GM23338 (cell line): ENCODE results near the gene CYBRD1. TPM values are rescaled to one million over a fixed set of nuclear protein-coding genes. Genes with fewer than 3 reads are reported as not detected.

ENCODE experiments used
- ATAC-seq: fragments of 200-7000 bp; cut with Tn5 transposase; 3 replicates; pipeline ENCODE4 v1.9.1; 2020
- DNase-seq: peaks from one replicate; pipeline ENCODE4 v3.0.0-alpha.2; 2015; ENCODE audit warnings: low spot score
- H2AFZ ChIP-seq: fragments of 200-600 bp; sonication (generic); 2 replicates; pipeline ENCODE4 v1.8.0; 2016; ENCODE audit warnings: antibody characterized with exemption, mild to moderate bottlenecking, moderate library complexity
- H3F3A ChIP-seq: fragments of 200-600 bp; sonication (generic); replicated peaks from 2 replicates; pipeline ENCODE4 v1.8.0; 2017; ENCODE audit warnings: antibody characterized with exemption, mixed run types, low read depth
- H3K27ac ChIP-seq: fragments of 200-600 bp; sonication (generic); 2 replicates; pipeline ENCODE4 v1.6.1; 2016; ENCODE audit warnings: low read depth
- H3K27me3 ChIP-seq: fragments of 200-600 bp; sonication (generic); 2 replicates; pipeline ENCODE4 v1.8.0; 2016; ENCODE audit warnings: mild to moderate bottlenecking, mixed run types, moderate library complexity; ENCODE audit not compliant: insufficient read depth
- H3K36me3 ChIP-seq: fragments of 200-600 bp; sonication (generic); 2 replicates; pipeline ENCODE4 v1.8.0; 2016; ENCODE audit warnings: mild to moderate bottlenecking; ENCODE audit not compliant: insufficient read depth
- H3K4me1 ChIP-seq: fragments of 200-600 bp; sonication (generic); 2 replicates; pipeline ENCODE4 v1.8.0; 2016; ENCODE audit warnings: mild to moderate bottlenecking, moderate library complexity; ENCODE audit not compliant: insufficient read depth
- H3K4me2 ChIP-seq: fragments of 200-600 bp; sonication (generic); 2 replicates; pipeline ENCODE4 v1.7.1; 2017; ENCODE audit warnings: mixed run types
- H3K4me3 ChIP-seq: fragments of 200-600 bp; sonication (generic); 2 replicates; pipeline ENCODE4 v1.6.1; 2016; ENCODE audit warnings: mixed run types
- H3K79me2 ChIP-seq: fragments of 200-600 bp; sonication (generic); replicated peaks from 2 replicates; pipeline ENCODE4 v1.8.0; 2017; ENCODE audit warnings: mild to moderate bottlenecking; ENCODE audit not compliant: insufficient read depth
- H3K9me2 ChIP-seq: fragments of 200-600 bp; sonication (generic); 2 replicates; pipeline ENCODE4 v1.8.0; 2017; ENCODE audit not compliant: insufficient read depth
- H4K20me1 ChIP-seq: fragments of 200-600 bp; sonication (generic); replicated peaks from 2 replicates; pipeline ENCODE4 v1.8.0; 2017; ENCODE audit warnings: mild to moderate bottlenecking; ENCODE audit not compliant: insufficient read depth
- H3K27ac Mint-ChIP-seq: 2 replicates; pipeline ENCODE4 v1.8.0; 2020; ENCODE audit warnings: inconsistent platforms, mild to moderate bottlenecking, moderate library complexity, mixed read lengths
- H3K27me3 Mint-ChIP-seq: 3 replicates; pipeline ENCODE4 v1.8.0; 2022; ENCODE audit warnings: low read depth, mild to moderate bottlenecking, moderate library complexity, mixed read lengths, inconsistent platforms; ENCODE audit not compliant: insufficient read depth, poor library complexity
- H3K36me3 Mint-ChIP-seq: 3 replicates; pipeline ENCODE4 v1.8.0; 2021; ENCODE audit warnings: low read depth, mild to moderate bottlenecking, inconsistent platforms, moderate library complexity, mixed read lengths
- H3K4me1 Mint-ChIP-seq: 3 replicates; pipeline ENCODE4 v1.8.0; 2020; ENCODE audit warnings: mild to moderate bottlenecking, inconsistent platforms, mixed read lengths
- H3K4me3 Mint-ChIP-seq: 3 replicates; pipeline ENCODE4 v1.8.0; 2021; ENCODE audit warnings: moderate library complexity, mild to moderate bottlenecking, inconsistent platforms, mixed read lengths
- H3K9me3 Mint-ChIP-seq: 3 replicates; pipeline ENCODE4 v1.8.0; 2020; ENCODE audit warnings: moderate library complexity, mild to moderate bottlenecking, inconsistent platforms, mixed read lengths
- CTCF ChIP-seq, 2 experiments: fragments of 200-600 bp in 1 of 2; sonication (generic) in 1 of 2; conservative IDR thresholded peaks; 2 replicates each; pipeline versions ENCODE4 v1.5.1 to v1.6.1; 2016 to 2017; ENCODE audit warnings: antibody characterized with exemption in 2 of 2, low read depth in 2 of 2, mild to moderate bottlenecking in 2 of 2, moderate library complexity in 1 of 2
- EZH2 ChIP-seq: fragments of 200-600 bp; sonication (generic); IDR thresholded peaks from one replicate; pipeline ENCODE4 v1.8.0; 2017; ENCODE audit warnings: antibody characterized with exemption, mild to moderate bottlenecking, low read depth; ENCODE audit not compliant: unreplicated experiment
- POLR2AphosphoS5 ChIP-seq: IDR thresholded peaks from 2 replicates; pipeline ENCODE4 v1.6.1; 2016; ENCODE audit warnings: antibody characterized with exemption, low read depth
- ZNF114 ChIP-seq: fragments of 250-450 bp; sonication (Bioruptor Pico); IDR thresholded peaks from 2 replicates; pipeline ENCODE4 v1.5.0; 2020; ENCODE audit warnings: mild to moderate bottlenecking, moderate library complexity
- ZNF331 ChIP-seq: fragments of 250-450 bp; sonication (Bioruptor Pico); IDR thresholded peaks from 2 replicates; pipeline ENCODE4 v1.5.0; 2020; ENCODE audit warnings: low read depth, mild to moderate bottlenecking, moderate library complexity
- polyA plus RNA-seq: library from polyadenylated mRNA; unstranded; fragments of >200 nt; fragmentation: Nextera tagmentation; extraction: Ambion mirVana; gene quantifications from 2 replicates; pipeline ENCODE4 v1.2.1, GENCODE V29; 2016
- total RNA-seq: library from RNA; depleted of rRNA; stranded (reverse); fragments of >200 nt; shearing (Covaris generic); gene quantifications from 2 replicates; pipeline ENCODE4 v1.2.3, GENCODE V29; 2014
- TF ChIP-seq, protein P1 (sequence below): IDR thresholded peaks from one replicate; pipeline ENCODE4 v1.6.1; 2018; ENCODE audit warnings: antibody characterized with exemption; ENCODE audit not compliant: unreplicated experiment

Gene CYBRD1
- total and polyA plus RNA-seq, 2 experiments from 2014 or later = 3.4 to 5.3 TPM

- no peak for TF ChIP-seq EZH2
- TF ChIP-seq ZNF331 (CRISPR knock-in tag) = no peak
- no peak for TF ChIP-seq CTCF (conservative IDR thresholded peaks at IDR 0.05; ENCODE audit: low read depth in 2 of 2)
- TF ChIP-seq POLR2AphosphoS5 = no peak
- TF ChIP-seq, protein P1, sequence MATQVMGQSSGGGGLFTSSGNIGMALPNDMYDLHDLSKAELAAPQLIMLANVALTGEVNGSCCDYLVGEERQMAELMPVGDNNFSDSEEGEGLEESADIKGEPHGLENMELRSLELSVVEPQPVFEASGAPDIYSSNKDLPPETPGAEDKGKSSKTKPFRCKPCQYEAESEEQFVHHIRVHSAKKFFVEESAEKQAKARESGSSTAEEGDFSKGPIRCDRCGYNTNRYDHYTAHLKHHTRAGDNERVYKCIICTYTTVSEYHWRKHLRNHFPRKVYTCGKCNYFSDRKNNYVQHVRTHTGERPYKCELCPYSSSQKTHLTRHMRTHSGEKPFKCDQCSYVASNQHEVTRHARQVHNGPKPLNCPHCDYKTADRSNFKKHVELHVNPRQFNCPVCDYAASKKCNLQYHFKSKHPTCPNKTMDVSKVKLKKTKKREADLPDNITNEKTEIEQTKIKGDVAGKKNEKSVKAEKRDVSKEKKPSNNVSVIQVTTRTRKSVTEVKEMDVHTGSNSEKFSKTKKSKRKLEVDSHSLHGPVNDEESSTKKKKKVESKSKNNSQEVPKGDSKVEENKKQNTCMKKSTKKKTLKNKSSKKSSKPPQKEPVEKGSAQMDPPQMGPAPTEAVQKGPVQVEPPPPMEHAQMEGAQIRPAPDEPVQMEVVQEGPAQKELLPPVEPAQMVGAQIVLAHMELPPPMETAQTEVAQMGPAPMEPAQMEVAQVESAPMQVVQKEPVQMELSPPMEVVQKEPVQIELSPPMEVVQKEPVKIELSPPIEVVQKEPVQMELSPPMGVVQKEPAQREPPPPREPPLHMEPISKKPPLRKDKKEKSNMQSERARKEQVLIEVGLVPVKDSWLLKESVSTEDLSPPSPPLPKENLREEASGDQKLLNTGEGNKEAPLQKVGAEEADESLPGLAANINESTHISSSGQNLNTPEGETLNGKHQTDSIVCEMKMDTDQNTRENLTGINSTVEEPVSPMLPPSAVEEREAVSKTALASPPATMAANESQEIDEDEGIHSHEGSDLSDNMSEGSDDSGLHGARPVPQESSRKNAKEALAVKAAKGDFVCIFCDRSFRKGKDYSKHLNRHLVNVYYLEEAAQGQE = no peak
These were observed 57.2 kb downstream of the CYBRD1 start (continued) for GRCh38 chr2:171579481-171579880.

GRCh38 chr2:171583566-171583965 is 61.3 kb downstream of the CYBRD1 start:
- no peaks in the 10 kb centered on the region for H3K79me2 ChIP-seq
- H3K9me2 ChIP-seq = no peaks in the 10 kb centered on the region
- H3K27ac ChIP-seq = no peak overlapping the region
- H3K4me1 Mint-ChIP-seq = no peaks in the 10 kb centered on the region
- no peak overlapping the region for H3K27ac Mint-ChIP-seq
- H3K27me3 Mint-ChIP-seq = no peaks in the 10 kb centered on the region
- H3K4me1 ChIP-seq = no peaks in the 10 kb centered on the region
- no peak overlapping the region for H2AFZ ChIP-seq
- ATAC-seq (no peak), DNase-seq (no peak)
- H4K20me1 ChIP-seq = no peaks in the 10 kb centered on the region
- H3K27me3 ChIP-seq = no peaks in the 10 kb centered on the region
- no peak overlapping the region for H3K4me2 ChIP-seq
- no peak overlapping the region for H3K4me3 ChIP-seq
- H3K9me3 Mint-ChIP-seq = no peaks in the 10 kb centered on the region
- H3F3A ChIP-seq = no peaks in the 10 kb centered on the region
- no peak overlapping the region for H3K4me3 Mint-ChIP-seq
- no peaks in the 10 kb centered on the region for H3K36me3 Mint-ChIP-seq
- no peaks in the 10 kb centered on the region for H3K36me3 ChIP-seq
- TF ChIP-seq ZNF331 (CRISPR knock-in tag) (no peak), EZH2 (no peak), ZNF114 (CRISPR knock-in tag) (no peak)
- TF ChIP-seq, protein P1 = no peak
